GM12878 (cell line): ENCODE measurements around the gene PUS10. TPM values are rescaled to one million over a fixed set of nuclear protein-coding genes. Genes with fewer than 3 reads are reported as not detected.

Experiments
- ATAC-seq: fragments of 200-7000 bp; cut with Tn5 transposase; 3 replicates; pipeline ENCODE4 v1.9.1; 2020; ENCODE audit warnings: mild to moderate bottlenecking, moderate library complexity
- BruUV-seq: library from RNA; stranded (reverse); fragments of 400-500 nt; replicated peaks from 2 replicates; lab custom pipeline; 2021; lab: Mats Ljungman, UMichigan
- CTCF ChIA-PET: fragments of 300-600 bp; sonication (Branson Sonifier 250); formaldehyde crosslinking; extraction: SDS; loops from one replicate; lab custom pipeline; 2021; ENCODE audit warnings: inconsistent platforms; lab: Yijun Ruan, JAX
- POLR2A ChIA-PET: fragments of 350-600 bp; formaldehyde crosslinking; extraction: SDS; loops from one replicate; lab custom pipeline; 2021; ENCODE audit warnings: inconsistent platforms; lab: Charles Lee
- RAD21 ChIA-PET: fragments of 300-600 bp; sonication (Branson Sonifier 250); formaldehyde crosslinking; loops from one replicate; lab custom pipeline; 2023; ENCODE audit warnings: antibody characterized with exemption; ENCODE audit not compliant: unreplicated experiment; lab: Charles Lee
- SMC1A ChIA-PET: fragments of 300-600 bp; sonication (Branson Sonifier 250); formaldehyde crosslinking; loops from one replicate; lab custom pipeline; 2023; ENCODE audit not compliant: unreplicated experiment, uncharacterized antibody; lab: Charles Lee
- DNase-seq: peaks from one replicate; pipeline ENCODE4 v3.0.0-alpha.2; 2011; ENCODE audit warnings: low read depth, low spot score
- FAIRE-seq: peaks from 3 replicates; lab custom pipeline; 2011; peaks lifted over from hg19 to GRCh38; lab: Jason Lieb, UNC
- H2AFZ ChIP-seq: 2 replicates; pipeline ENCODE4 v1.6.0; 2011; ENCODE audit warnings: low read depth, low read length, control low read depth; ENCODE audit not compliant: control insufficient read depth
- H3K27ac ChIP-seq: 2 replicates; pipeline ENCODE4 v1.5.1; 2011; ENCODE audit warnings: control low read depth; ENCODE audit not compliant: control insufficient read depth, insufficient read depth
- H3K27me3 ChIP-seq, 2 experiments: replicated peaks in 1 of 2; 2 replicates each; pipeline versions ENCODE4 v1.6.0 to v1.6.1; 2011; ENCODE audit warnings: low read length in 1 of 2; ENCODE audit not compliant: control insufficient read depth in 2 of 2, insufficient read depth in 2 of 2
- H3K36me3 ChIP-seq, 2 experiments: 2 replicates each; pipeline ENCODE4 v1.5.1; 2011; ENCODE audit warnings: low read length in 1 of 2; ENCODE audit not compliant: control insufficient read depth in 2 of 2, insufficient read depth in 2 of 2
- H3K4me1 ChIP-seq: 2 replicates; pipeline ENCODE4 v1.6.1; 2011; ENCODE audit warnings: mild to moderate bottlenecking, low read length, moderate library complexity, mixed read lengths; ENCODE audit not compliant: control insufficient read depth, insufficient read depth
- H3K4me2 ChIP-seq: 2 replicates; pipeline ENCODE4 v1.6.0; 2011; ENCODE audit warnings: control low read depth; ENCODE audit not compliant: control insufficient read depth, insufficient read depth
- H3K4me3 ChIP-seq: fragments of 200-600 bp; sonication (generic); 2 replicates; pipeline ENCODE4 v1.5.1; 2016
- H3K79me2 ChIP-seq: 2 replicates; pipeline ENCODE4 v1.6.0; 2011; ENCODE audit warnings: low read length; ENCODE audit not compliant: control insufficient read depth, insufficient read depth
- H3K9ac ChIP-seq: 2 replicates; pipeline ENCODE4 v1.8.0; 2011; ENCODE audit warnings: low read length, control low read depth, mixed read lengths; ENCODE audit not compliant: control insufficient read depth, insufficient read depth
- H3K9me3 ChIP-seq: replicated peaks from 3 replicates; pipeline ENCODE4 v1.5.1; 2011; ENCODE audit warnings: mild to moderate bottlenecking, low read length; ENCODE audit not compliant: control insufficient read depth, insufficient read depth
- H4K20me1 ChIP-seq: 2 replicates; pipeline ENCODE4 v1.6.0; 2011; ENCODE audit not compliant: control insufficient read depth, insufficient read depth
- CTCF ChIP-seq, 3 experiments: IDR thresholded peaks in 2 of 3; conservative IDR thresholded peaks in 1 of 3; 2 replicates each; pipeline ENCODE4 v1.5.1; 2011; ENCODE audit warnings: low read depth in 3 of 3, low read length in 3 of 3, mild to moderate bottlenecking in 3 of 3, control low read depth in 2 of 3, moderate library complexity in 2 of 3, inconsistent platforms in 1 of 3, mixed read lengths in 1 of 3; ENCODE audit not compliant: control insufficient read depth in 2 of 3, insufficient read depth in 1 of 3; ENCODE audit errors: extremely low read depth in 1 of 3
- FOXM1 ChIP-seq: IDR thresholded peaks from 2 replicates; pipeline ENCODE4 v1.6.1; 2012; ENCODE audit warnings: low read depth, mild to moderate bottlenecking, inconsistent platforms, low read length, moderate library complexity
- SIN3A ChIP-seq: IDR thresholded peaks from 2 replicates; pipeline ENCODE4 v1.6.1; 2012; ENCODE audit warnings: low read depth, low read length, improper control_type of control experiment
- SMAD1 ChIP-seq: fragments of 450-650 bp; IDR thresholded peaks from 2 replicates; pipeline ENCODE4 v1.6.1; 2018; ENCODE audit warnings: mild to moderate bottlenecking, low read depth; ENCODE audit not compliant: partially characterized antibody
- ZNF384 ChIP-seq: IDR thresholded peaks from 2 replicates; pipeline ENCODE4 v1.6.1; 2012; ENCODE audit warnings: low read depth, mild to moderate bottlenecking, low read length, improper control_type of control experiment, borderline replicate concordance
- WGBS: methylation state at CpG from one replicate; pipeline ENCODE4 v1.1.6; 2016; ENCODE audit warnings: low lambda C conversion rate; ENCODE audit not compliant: insufficient replicate concordance, insufficient coverage; ENCODE audit errors: missing lambda C conversion rate; 5-methylcytosine and 5-hydroxymethylcytosine counted together
- in situ Hi-C: fragments of 300-500 bp; cut with MboI; formaldehyde crosslinking; loops from 9 replicates; pipeline ENCODE4 v1.14.3; 2018; ENCODE audit warnings: mixed read lengths
- intact Hi-C: fragments of 100-400 bp; cut with micrococcal nuclease; formaldehyde crosslinking; loops from one replicate; pipeline ENCODE4 v1.14.2; 2022; ENCODE audit not compliant: unreplicated experiment
- polyA plus RNA-seq, 11 experiments: library from polyadenylated mRNA; depleted of rRNA in 4 of 11; unstranded in 6 of 11; stranded (reverse) in 5 of 11; fragments of >200 nt; fragmentation: Nextera tagmentation in 4 of 11; fragmentation: Illumina TruSeq in 1 of 11; extraction: Ambion mirVana in 4 of 11; extraction: Trizol in 1 of 11; gene quantifications; 1 replicate in 1 of 11; 2 replicates in 10 of 11; pipeline versions ENCODE4 v1.2.1 to v1.2.3, GENCODE V29; 2011 to 2016; ENCODE audit warnings: inconsistent platforms in 2 of 11, missing spikeins in 2 of 11, low read depth in 1 of 11
- total RNA-seq, 4 experiments: library from RNA; depleted of rRNA in 3 of 4; stranded (reverse); fragments of >200 nt in 3 of 4; fragmentation: Illumina TruSeq in 1 of 4; extraction: Trizol in 1 of 4; gene quantifications; 2 replicates each; pipeline versions ENCODE4 v1.2.1 to v1.2.3, GENCODE V29; 2013 to 2021
- TF ChIP-seq, protein P1 (sequence below): fragments of 450-650 bp; IDR thresholded peaks from 2 replicates; pipeline ENCODE4 v1.6.1; 2016; ENCODE audit warnings: mild to moderate bottlenecking
- TF ChIP-seq, protein P2 (sequence below): fragments of 450-650 bp; formaldehyde crosslinking; IDR thresholded peaks from 2 replicates; pipeline ENCODE4 v1.5.0; 2022; ENCODE audit warnings: mild to moderate bottlenecking, missing genetic modification characterization

Gene PUS10
- total and polyA plus RNA-seq, 10 of the 15 experiments (the other 5 are each of a cell fraction or from before 2014, with no cell fraction given) = 9.1 to 17.0 (median 13.0) TPM

DNA sequence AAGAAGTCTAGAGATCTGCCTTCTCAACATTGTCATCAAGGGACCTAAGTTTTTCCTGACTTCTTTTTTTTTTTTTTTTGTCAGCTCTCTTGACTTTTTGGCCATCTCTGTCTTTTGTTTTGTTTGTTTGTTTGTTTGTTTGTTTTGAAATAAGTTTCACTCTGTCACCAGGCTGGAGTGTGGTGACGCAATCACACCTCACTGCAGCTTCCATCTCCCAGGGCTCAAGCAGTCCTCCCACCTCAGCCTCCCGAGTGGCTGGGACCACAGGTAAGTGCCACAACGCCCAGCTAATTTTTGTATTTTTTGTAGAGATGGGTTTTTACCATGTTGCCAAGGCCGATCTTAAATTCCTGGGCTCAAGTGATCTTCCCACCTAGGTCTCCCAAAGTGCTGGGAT is 5.6 kb upstream of the PUS10 start:
- Histone ChIP-seq H3K4me3 (no peak overlapping the region), H3K27me3 (no peaks in the 10 kb centered on the region), H3K36me3 (peaks cover 0 to 12% of the 10 kb centered on the region in 2 experiments; a peak in 2 of 4 replicates), H4K20me1 (no peaks in the 10 kb centered on the region), H3K9ac (no peak overlapping the region), H3K27ac (no peak overlapping the region), H3K79me2 (peaks cover 28% of the 10 kb centered on the region), H2AFZ (no peak overlapping the region), H3K4me1 (no peaks in the 10 kb centered on the region)
- CTCF ChIA-PET = no interaction called here
- DNase-seq = no peak
- 88% methylated on average over 4 of the region's 4 CpGs for WGBS
- RAD21 ChIA-PET = no interaction called here
- SMC1A ChIA-PET = no interaction called here
- no peak for FAIRE-seq
- intact Hi-C loops (no loop called here), in situ Hi-C loops (no loop called here)
- BruUV-seq = no TSS peak
- ATAC-seq = no peak
- no peak for TF ChIP-seq SIN3A
- TF ChIP-seq, protein P1, sequence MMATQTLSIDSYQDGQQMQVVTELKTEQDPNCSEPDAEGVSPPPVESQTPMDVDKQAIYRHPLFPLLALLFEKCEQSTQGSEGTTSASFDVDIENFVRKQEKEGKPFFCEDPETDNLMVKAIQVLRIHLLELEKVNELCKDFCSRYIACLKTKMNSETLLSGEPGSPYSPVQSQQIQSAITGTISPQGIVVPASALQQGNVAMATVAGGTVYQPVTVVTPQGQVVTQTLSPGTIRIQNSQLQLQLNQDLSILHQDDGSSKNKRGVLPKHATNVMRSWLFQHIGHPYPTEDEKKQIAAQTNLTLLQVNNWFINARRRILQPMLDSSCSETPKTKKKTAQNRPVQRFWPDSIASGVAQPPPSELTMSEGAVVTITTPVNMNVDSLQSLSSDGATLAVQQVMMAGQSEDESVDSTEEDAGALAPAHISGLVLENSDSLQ = no peak
- no peak for TF ChIP-seq ZNF384
- TF ChIP-seq SMAD1 = no peak
- no peak for TF ChIP-seq CTCF (IDR thresholded peaks at IDR 0.05 in 2 of 3, conservative IDR thresholded peaks at IDR 0.05 in 1 of 3; ENCODE audit: control insufficient read depth in 2 of 3, extremely low read depth in 1 of 3, insufficient read depth in 1 of 3, low read depth in 3 of 3, low read length in 3 of 3)
- TF ChIP-seq, protein P2, sequence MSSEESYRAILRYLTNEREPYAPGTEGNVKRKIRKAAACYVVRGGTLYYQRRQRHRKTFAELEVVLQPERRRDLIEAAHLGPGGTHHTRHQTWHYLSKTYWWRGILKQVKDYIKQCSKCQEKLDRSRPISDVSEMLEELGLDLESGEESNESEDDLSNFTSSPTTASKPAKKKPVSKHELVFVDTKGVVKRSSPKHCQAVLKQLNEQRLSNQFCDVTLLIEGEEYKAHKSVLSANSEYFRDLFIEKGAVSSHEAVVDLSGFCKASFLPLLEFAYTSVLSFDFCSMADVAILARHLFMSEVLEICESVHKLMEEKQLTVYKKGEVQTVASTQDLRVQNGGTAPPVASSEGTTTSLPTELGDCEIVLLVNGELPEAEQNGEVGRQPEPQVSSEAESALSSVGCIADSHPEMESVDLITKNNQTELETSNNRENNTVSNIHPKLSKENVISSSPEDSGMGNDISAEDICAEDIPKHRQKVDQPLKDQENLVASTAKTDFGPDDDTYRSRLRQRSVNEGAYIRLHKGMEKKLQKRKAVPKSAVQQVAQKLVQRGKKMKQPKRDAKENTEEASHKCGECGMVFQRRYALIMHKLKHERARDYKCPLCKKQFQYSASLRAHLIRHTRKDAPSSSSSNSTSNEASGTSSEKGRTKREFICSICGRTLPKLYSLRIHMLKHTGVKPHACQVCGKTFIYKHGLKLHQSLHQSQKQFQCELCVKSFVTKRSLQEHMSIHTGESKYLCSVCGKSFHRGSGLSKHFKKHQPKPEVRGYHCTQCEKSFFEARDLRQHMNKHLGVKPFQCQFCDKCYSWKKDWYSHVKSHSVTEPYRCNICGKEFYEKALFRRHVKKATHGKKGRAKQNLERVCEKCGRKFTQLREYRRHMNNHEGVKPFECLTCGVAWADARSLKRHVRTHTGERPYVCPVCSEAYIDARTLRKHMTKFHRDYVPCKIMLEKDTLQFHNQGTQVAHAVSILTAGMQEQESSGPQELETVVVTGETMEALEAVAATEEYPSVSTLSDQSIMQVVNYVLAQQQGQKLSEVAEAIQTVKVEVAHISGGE (CRISPR knock-in tag) = no peak
- no peak for TF ChIP-seq FOXM1
- TF ChIP-seq, all 136 proteins: peak for 0
- POLR2A ChIA-PET = no interaction called here
- Histone ChIP-seq H3K9me3 (peaks cover 9% of the 10 kb centered on the region; the same call in 2 of the 3 replicates), H3K4me2 (no peak overlapping the region)
